ENCODE results near the gene SYCP2L. TPM values are rescaled to one million over a fixed set of nuclear protein-coding genes. Genes with fewer than 3 reads are reported as not detected.

Gene SYCP2L
- total and polyA plus RNA-seq, 2 experiments from 2014 or later = 10.5 to 11.0 TPM

- TF ChIP-seq CREB1 (CRISPR knock-in tag; IDR thresholded peaks at IDR 0.05; ENCODE audit: low read depth) = no peak
- no peak for TF ChIP-seq STAT1 (IDR thresholded peaks at IDR 0.05; ENCODE audit: unreplicated experiment)
- no peak for TF ChIP-seq ZNF331 (CRISPR knock-in tag; IDR thresholded peaks at IDR 0.05; ENCODE audit: low read depth)
- no peak for TF ChIP-seq NANOG (IDR thresholded peaks at IDR 0.05; ENCODE audit: borderline replicate concordance)
These were observed 61.1 kb downstream of the SYCP2L start (continued) for GRCh38 chr6:10947966-10948365.

- H2AFZ ChIP-seq = no peak overlapping the region
- no peaks in the 10 kb centered on the region for H4K20me1 ChIP-seq (replicated peaks; ENCODE audit: insufficient read depth)
- no peaks in the 10 kb centered on the region for H3K79me2 ChIP-seq (replicated peaks; ENCODE audit: insufficient read depth)
- no peaks in the 10 kb centered on the region for H3K27me3 ChIP-seq (ENCODE audit: insufficient read depth)
- H3K36me3 Mint-ChIP-seq (ENCODE audit: low read depth) = no peaks in the 10 kb centered on the region
- no peaks in the 10 kb centered on the region for H3K4me1 ChIP-seq (ENCODE audit: insufficient read depth)
- no peaks in the 10 kb centered on the region for H3K9me3 Mint-ChIP-seq
- no peaks in the 10 kb centered on the region for H3K36me3 ChIP-seq (ENCODE audit: insufficient read depth)
- DNase-seq (ENCODE audit: low spot score) (no peak), ATAC-seq (no peak)
- no peak overlapping the region for H3K4me2 ChIP-seq
- no peaks in the 10 kb centered on the region for H3K4me1 Mint-ChIP-seq
- H3K9me2 ChIP-seq (ENCODE audit: insufficient read depth) = no peaks in the 10 kb centered on the region
- H3K27ac ChIP-seq (ENCODE audit: low read depth) = no peak overlapping the region
- H3K4me3 Mint-ChIP-seq = no peak overlapping the region
- peaks cover 3% of the 10 kb centered on the region for H3K27me3 Mint-ChIP-seq (ENCODE audit: insufficient read depth, low read depth, poor library complexity)
- H3F3A ChIP-seq (replicated peaks; ENCODE audit: low read depth) = no peaks in the 10 kb centered on the region
- H3K4me3 ChIP-seq = no peak overlapping the region
- H3K27ac Mint-ChIP-seq = no peak overlapping the region; the same call in 1 of the 2 replicates
- TF ChIP-seq CTCF (conservative IDR thresholded peaks at IDR 0.05; ENCODE audit: low read depth in 2 of 2) (no peak), JUNB (IDR thresholded peaks at IDR 0.05; ENCODE audit: unreplicated experiment) (no peak), ZNF462 (CRISPR knock-in tag; IDR thresholded peaks at IDR 0.05) (no peak), ETS1 (IDR thresholded peaks at IDR 0.05) (no peak), NANOG (IDR thresholded peaks at IDR 0.05; ENCODE audit: borderline replicate concordance) (no peak), CREB1 (CRISPR knock-in tag; IDR thresholded peaks at IDR 0.05; ENCODE audit: low read depth) (no peak), REST (IDR thresholded peaks at IDR 0.05; ENCODE audit: unreplicated experiment) (no peak), EZH2 (IDR thresholded peaks at IDR 0.05; ENCODE audit: low read depth, unreplicated experiment) (no peak), POLR2AphosphoS5 (IDR thresholded peaks at IDR 0.05; ENCODE audit: low read depth) (no peak)
These were observed 63.0 kb downstream of the SYCP2L start for GRCh38 chr6:10949579-10950490.
